ENCODE measurements around the gene PDE8A.

GRCh38 chr15:85174521-85174920 is 192.9 kb downstream of the PDE8A start:
- TF ChIP-seq, protein P1, sequence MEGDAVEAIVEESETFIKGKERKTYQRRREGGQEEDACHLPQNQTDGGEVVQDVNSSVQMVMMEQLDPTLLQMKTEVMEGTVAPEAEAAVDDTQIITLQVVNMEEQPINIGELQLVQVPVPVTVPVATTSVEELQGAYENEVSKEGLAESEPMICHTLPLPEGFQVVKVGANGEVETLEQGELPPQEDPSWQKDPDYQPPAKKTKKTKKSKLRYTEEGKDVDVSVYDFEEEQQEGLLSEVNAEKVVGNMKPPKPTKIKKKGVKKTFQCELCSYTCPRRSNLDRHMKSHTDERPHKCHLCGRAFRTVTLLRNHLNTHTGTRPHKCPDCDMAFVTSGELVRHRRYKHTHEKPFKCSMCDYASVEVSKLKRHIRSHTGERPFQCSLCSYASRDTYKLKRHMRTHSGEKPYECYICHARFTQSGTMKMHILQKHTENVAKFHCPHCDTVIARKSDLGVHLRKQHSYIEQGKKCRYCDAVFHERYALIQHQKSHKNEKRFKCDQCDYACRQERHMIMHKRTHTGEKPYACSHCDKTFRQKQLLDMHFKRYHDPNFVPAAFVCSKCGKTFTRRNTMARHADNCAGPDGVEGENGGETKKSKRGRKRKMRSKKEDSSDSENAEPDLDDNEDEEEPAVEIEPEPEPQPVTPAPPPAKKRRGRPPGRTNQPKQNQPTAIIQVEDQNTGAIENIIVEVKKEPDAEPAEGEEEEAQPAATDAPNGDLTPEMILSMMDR (IDR thresholded peaks at IDR 0.05; ENCODE audit: low read depth, low read length, missing input control), result no peak
- TF ChIP-seq RAD21 (IDR thresholded peaks at IDR 0.05), result no peak
- TF ChIP-seq, protein P2, sequence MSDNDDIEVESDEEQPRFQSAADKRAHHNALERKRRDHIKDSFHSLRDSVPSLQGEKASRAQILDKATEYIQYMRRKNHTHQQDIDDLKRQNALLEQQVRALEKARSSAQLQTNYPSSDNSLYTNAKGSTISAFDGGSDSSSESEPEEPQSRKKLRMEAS (IDR thresholded peaks at IDR 0.05), result no peak
- no peak for TF ChIP-seq REST (IDR thresholded peaks at IDR 0.05)
- no peak for TF ChIP-seq YY1 (IDR thresholded peaks at IDR 0.05)
- TF ChIP-seq JUND (IDR thresholded peaks at IDR 0.05), result no peak
- TF ChIP-seq TAF1 (conservative IDR thresholded peaks at IDR 0.05), result no peak
- no peak for TF ChIP-seq SP1 (IDR thresholded peaks at IDR 0.05)
- no peak for TF ChIP-seq RXRA (IDR thresholded peaks at IDR 0.05)
- no peak for TF ChIP-seq ATF3 (IDR thresholded peaks at IDR 0.05)
- no peak for TF ChIP-seq ZBTB33 (IDR thresholded peaks at IDR 0.05)
- TF ChIP-seq FOXA1 (IDR thresholded peaks at IDR 0.05), result no peak
